Measurements from ENCODE around the gene RSPH9.
A peak's percentile ranks its signal among the peaks of the same experiment; 100 is the strongest.

The RSPH9 gene

DNA sequence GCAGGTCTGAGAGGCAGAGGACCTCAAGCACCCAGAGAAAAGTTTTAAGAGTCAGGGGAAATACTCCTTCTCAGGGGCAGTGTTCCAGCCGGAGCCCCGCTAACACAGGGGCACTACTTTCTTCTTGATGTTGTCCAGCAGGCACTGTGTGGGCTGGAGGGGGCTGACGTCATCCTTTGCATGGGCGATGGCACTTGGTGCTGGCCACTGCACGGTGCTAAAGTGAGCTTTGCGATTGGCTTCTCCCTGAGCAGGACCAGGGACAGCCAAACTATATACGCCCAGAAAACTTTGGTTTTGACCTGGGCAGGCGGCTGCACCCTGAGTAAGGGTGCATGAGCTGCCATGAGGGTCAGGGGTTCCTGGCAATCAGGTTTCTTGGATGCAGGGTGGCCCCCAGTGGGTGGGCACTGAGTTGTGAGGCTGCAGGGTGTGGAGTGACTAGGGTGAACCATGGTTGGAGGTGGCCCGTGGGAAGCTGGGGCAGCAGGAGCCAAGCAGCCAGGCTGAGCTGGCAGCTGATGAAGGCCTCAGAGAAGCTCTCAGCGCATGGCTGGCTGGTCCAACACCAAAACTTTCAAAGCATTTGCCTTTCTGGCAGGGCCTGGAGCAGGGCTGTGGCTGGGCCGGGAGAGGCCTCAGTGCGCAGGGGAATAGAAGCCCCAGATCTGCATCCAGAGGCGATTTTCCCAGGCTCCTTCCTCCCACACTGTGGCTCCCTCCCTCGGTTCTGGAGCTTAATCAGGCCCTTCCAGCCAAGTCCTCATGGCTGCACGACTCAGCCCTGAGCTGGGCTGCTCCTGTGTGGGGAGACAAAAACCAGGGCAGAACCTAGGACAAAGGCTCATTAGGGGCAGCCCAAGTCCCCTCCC, 24.4 kb downstream of the RSPH9 start:
- no peak for DNase-seq

DNA sequence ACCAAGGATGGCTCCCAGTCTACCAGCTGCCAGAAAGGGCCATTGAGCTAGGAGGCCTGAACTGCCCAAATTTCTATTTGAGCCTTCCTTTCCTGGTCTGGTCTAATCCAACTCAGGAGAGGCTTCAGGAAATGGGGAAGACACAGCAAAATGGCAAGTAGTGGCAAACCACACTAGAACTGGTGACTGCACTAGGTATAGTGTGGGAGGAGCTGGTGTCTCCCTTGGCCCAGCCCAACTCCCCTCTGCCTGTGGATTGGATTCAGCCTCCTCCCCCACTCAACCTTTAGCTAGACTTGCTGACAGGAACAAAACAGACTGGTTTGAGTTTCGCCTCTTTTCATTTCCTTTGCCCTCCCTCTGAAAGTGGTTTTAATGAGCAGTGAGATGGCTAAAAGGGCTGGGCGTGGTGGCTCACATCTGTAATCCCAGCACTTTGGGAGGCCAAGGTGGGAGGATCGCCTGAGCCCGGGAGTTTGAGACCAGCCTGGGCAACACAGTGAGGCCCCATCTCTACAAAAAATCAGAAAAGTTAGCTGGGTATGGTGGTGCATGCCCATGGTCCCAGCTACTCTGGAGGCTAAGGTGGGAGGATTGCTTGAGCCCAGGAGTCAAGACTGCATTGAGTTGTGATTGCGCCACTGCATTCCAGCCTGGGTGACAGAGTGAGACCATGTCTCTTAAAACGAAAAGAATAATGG, 25.2 kb downstream of the RSPH9 start:
- DNase-seq: no peak

DNA sequence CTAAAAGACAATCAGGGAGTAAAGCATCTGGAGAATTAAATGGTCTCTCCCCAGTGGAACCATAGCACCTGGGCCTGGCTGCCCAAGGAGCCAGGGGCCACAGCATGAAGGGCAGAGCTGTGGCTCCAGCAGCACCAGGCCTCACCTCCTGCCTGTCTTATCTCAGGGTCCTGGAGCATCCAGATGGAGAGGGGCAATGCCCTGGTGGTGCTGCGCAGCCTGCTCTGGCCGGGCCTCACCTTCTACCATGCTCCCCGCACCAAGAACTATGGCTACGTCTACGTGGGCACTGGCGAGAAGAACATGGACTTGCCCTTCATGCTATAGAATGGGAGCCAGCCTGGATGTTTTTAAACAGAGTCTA, 25.8 kb downstream of the RSPH9 start:
- DNase-seq: no peak

- DNase-seq: no peak
Measured at GRCh38 chr6:43671011-43671800, 26.4 kb downstream of the RSPH9 start.

DNA sequence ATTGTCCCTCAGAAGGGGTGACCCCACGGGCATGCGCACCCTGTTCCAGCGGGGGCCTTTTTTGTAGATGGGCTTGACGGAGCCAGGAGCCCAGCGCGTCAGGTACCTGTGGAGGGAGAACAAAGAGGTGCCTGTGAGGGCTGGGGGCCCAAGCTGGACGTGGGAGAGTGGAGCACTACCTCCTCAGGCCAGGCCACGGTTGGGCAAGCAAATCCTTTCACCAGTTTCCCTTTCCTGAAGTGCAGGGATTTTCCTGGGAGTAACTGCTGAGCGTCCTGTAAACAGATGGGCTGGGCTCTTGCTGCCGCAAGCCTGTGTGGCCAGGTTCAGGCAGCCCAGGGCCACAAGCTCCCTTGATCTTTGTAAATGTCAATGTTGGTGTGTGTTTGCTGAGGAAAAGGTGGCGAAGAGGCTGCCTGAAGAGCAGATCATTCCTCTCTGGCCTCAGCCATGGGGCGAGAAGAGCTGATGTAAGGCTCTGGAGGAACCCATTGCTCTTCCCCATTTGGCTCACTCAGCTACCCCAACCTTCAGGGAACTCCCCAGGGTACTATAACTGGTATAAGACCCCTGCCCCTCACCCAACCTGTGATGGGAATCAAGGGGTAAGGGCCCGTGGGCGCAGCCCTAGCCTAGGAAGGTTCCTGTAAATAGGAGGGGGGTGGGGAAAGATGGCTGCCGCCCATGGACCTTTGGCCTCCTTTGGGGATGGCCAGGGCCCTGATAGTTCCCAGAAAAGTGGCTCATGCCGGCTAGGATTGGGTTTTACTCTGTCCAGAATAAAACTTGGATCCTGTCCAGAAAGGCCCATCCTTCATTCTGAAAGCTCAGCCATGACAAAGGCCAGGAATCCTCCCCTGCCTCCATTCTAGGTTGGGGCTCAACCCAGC, 27.2 kb downstream of the RSPH9 start:
- no peak for DNase-seq

- no peak for DNase-seq
Measured at GRCh38 chr6:43673444-43674084, 28.7 kb downstream of the RSPH9 start.

DNA sequence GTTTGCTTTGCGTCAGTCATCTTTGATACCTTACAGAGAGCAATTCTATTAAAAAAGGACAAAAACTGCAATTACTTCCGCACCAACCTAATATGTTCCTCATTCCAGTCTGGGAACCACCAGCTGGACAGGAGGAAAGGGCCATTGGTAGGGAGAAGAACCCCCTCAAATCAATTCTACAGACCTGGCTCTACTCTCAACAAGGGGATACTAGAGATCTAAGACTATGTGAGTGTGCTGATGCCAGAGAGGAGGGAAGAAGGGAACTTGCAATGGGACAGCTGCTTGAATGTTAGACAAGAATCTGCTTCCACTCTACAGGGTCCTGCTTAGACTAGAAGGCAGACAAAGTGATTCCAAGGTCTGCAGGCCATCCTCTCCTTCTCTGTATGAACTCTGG, 29.5 kb downstream of the RSPH9 start:
- no peak for DNase-seq

DNA sequence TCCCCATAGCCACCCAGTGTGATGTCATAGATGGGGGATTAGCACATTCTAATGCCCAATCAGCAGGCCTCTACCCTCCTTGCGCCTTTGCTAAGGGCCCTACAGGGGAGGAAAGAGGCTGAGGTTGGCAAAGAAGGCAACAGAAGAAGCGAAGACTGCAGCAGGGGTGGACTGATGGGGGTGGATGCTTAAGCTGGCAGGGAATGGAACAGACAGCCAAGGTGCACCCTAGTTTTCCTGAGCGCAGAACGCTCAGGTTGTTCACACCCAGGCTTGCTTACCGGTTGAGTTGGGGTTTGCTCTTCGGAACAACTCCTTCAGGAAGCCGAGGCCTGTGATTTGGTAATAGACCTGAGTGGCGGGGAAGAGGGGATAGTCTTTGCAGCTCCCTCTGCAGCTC, 30.1 kb downstream of the RSPH9 start:
- no peak for DNase-seq

GRCh38 chr6:43676962-43677606, 32.2 kb downstream of the RSPH9 start:
- DNase-seq: no peak

- DNase-seq: no peak
Measured at GRCh38 chr6:43677759-43678158, 32.9 kb downstream of the RSPH9 start.

DNA sequence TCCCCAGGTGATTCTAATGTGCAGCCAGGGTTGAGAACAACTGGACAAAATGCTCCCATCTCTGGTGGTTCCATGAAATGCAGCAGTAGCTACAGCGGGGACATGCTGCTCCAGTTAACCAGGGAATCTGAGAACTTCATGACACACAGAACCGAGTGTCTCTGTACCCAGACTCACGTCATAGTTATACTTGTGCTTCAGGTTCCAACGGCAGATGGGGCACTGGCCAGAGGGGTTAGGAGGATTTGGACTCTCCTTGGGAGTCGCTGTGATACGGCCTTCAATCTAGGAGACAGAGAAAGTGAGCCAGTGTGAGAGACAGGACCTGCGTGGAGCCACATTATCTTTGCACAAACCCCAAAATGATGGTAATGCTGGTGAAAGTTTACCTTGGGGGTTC, 33.5 kb downstream of the RSPH9 start:
- no peak for DNase-seq

- no peak for DNase-seq
Measured at GRCh38 chr6:43679057-43679456, 34.2 kb downstream of the RSPH9 start.

DNA sequence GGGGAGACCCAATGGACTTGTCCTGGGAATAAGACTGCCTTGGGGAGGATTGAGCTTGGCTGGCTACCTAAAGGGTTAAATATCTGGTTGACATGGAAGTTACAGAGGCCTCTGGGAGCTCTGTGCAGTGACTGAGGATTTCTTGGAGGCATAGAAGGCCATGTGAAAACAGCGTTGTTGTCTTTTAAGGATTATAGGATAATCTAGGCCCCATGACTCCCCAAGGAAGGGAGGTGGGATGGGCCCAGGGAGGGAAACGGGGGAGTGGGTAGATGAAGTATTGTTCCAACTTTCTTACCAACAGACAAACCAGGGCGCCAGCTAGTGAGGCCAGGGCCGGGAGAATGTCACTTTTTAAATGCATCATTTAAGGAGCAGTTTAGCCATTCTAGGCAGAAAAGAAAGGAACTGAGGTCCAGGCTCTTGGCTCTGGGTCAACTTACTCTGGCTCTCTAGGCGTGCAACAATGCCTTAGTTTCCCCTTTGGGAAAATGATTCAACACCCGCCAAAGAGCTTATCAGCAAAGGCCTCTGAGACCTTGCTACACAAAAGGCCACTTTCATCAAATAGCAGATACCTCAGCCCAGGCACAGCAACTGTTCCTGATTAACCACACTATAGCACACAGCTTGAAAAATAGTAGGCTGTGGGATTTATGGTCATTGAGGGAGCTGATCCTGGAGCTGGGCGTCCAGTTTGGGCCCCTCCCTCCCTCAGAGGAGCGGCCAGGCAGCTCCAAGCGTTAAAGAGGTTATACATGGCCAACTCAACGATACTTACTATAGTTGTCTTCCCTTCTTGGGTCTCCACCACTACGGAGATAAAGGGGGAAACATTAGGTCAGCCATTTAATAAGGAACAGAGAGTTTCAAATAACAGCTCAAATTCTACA, 35.7 kb downstream of the RSPH9 start:
- DNase-seq: no peak

GRCh38 chr6:43681303-43681702, 36.5 kb downstream of the RSPH9 start:
- DNase-seq: no peak

DNA sequence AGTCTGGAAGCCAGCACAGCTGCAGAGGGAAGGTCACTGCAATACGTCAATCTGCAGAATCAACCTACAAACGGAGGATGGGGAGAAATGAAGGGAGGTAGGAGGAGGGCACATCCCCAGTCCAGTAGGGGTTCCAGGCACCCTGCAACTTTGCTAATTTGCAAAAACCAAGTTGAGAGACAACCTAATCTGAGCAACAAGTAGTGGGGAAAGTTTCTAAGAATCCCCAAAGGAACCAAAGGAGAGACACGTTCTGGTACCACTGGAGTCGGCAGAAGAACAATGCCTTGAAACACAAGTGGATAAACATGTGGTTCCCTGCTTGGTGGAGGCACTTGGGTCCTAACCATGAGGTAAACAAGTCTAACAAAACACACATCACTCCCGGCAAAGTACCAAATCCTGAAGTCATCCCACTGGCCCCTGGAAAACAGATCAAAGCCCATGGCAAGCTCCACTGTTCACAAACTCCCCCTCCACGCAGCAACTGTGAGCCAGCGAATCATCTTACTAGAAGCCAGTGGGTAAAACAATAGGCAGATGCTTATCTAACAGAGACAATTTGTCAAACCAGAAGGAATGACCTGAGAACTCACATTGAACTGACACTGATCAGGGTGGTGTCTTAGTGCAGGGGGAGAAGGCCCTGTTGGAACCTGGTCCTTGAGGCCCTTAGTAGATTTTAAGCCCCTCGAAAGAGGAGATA, 38.0 kb downstream of the RSPH9 start:
- no peak for DNase-seq

GRCh38 chr6:43683708-43684455, 39.0 kb downstream of the RSPH9 start:
- DNase-seq: no peak

DNA sequence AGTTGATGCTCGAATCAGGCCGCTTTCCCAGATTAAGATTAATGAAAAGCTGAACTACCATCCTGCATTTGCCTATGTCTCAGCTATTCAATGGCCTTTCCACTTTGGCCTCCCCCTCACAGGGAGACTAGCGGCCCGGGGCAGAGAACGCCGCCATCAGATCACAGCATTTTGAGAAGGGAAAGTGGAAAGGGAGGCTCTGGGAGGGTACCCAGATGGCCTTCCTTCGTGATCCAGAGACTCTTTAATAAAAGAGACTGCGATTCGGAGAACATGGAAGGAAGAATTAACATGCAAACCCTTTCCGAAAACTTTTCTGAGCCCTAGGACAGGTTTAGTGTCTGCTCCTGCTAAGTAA, 42.2 kb downstream of the RSPH9 start:
- no peak for DNase-seq

DNA sequence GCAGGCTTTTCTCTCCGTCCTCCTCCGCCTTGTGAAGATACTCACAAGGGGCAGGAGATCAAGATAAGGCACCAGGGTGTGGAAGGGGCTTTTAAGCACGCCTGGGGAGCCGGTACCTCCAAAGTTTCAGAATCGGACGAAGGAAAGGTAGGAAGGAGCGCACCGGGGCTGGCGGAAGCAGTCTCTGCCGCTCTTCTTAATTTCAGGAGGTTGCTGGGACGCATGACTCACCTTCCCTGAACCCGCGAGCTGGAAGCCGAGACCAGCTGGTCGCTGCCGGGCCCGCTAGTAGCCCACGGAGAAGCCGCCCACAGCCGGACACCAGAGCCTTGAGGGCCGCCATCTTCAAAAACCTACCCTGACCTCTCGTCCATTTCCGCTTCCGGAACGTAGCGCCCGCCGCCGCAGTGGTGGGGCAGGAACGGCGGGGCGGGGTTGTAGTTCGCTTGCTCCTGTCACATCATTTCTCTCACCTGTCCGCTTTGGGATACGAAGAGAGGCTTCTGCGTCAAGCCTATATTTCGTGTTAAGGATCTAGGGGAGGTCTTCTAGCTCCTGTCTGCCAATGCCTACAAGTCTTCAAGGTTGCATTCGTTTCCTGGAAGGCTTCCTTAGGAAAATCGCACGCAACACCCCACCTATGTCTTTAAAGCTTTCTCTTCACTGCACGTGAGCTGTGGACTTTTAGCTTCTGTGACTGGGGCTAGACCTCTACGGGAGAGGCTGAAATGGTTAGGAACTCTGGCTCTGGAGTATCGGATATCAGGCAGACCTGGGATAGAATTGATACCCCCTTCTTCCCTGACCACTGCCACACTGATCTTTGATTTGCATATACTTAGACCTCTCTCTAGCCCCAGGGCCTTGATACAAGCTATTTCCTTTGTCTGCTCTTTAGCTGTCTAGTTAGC, 42.9 kb downstream of the RSPH9 start, which contains the start of gene MRPS18A:
Gene MRPS18A (minus strand): TSS at position 355 of the 911 bp plus-strand sequence. CDS start 12 bp downstream, at position 343.
- DNase-seq: peak; percentile 75

Data from activated gamma-delta T cell treated with Interleukin-2 at 50 U/mL for 16 hours (primary cell).